ENCODE measurements around the gene FCRL6.
A peak's percentile ranks its signal among the peaks of the same experiment; 100 is the strongest.

Gene FCRL6

DNA sequence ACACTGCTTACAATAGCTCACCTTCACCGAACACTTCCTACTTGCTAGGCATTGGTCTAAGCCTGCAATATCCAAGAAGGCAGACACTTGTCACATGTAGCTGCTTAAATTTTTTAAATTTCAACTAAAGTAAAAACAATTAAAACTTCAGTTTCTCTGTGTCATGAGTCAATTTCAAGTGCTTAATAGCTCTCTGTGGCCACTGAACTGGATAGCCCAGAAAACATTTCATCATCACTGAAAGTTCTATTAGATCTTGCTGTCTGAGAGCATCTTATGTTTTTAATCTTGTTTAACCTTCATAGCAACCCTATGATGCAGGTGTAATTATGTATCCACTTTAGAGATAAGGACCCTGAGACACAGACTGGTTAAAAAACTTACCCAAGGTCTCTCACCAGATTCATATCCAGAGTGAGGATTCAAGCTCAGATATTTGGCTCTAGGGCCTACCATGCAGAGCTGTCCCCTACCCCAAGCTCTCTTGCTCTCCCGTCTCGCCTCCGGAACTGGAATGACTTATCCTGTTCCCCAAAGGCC is 2.6 kb upstream of the FCRL6 start:
- DNase-seq (ENCODE audit: low spot score): no peak

DNA sequence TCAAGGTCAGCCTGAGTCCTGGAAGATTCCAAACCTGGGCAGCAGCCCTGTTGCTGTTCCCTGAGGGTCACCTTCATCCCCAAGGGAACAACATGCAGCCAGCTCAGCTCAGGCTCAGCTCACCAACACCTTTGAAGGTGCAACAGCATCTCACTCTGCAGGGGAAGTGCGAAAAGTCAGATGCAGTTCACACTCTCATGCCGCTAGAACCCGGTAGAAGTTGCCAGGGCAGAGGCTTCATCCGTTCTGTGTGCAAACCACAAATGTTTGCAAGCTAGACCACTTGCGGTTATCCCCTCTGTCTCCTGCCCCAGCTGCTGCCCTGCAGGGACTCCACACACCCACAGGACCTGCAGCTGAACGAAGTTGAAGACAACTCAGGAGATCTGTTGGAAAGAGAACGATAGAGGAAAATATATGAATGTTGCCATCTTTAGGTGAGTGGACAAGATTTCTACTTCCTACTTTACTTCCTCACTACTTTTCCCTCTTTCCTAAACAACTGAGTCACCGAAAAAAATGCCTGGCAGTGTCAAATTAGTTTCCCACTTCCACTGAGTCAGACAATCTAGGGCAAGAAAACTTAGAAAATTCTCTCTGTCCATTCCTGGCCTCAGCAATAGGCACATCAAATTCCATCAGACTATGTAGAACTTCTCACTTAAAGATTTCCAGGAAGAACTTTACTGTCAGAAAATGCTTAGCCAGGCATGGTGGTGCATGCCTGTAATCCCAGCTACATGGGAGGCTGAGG is 1.8 kb upstream of the FCRL6 start:
- DNase-seq (ENCODE audit: low spot score): peak; percentile 22

DNA sequence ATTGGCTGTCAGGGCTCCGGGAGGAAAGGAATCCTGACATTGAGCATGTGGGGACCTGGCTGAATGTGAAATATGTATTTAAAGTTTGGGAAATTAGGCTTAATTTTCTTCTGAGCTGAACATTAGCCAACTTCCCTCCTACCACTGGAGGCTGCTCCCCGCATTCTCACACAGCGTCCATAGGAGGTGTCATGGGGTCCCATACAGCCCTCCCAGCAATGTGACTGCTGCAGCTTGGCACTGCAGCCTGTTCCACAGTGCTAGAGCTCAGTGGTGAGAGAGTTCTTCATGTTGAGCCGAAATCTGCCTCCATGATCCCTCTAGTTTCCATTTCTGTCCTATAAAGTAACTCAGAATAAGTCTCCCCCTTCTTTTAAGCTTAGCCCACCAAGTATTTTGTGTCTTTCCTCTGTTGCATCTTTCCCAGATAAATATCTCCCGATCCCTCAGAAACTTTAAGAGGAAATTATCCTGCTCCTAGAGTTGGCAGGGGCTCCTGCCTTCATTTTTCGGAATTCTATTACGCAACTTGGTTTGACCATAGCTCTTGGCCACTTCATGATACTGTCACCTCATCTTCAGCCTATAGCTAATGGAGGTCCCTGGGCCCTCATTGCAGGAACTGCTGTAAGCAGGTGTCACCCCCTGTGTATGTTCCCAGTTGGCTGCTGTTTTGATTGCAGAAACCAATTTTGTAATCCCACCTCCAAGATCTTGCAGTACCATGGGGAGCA is 2.0 kb downstream of the FCRL6 start:
- no peak for DNase-seq (ENCODE audit: low spot score)

DNA sequence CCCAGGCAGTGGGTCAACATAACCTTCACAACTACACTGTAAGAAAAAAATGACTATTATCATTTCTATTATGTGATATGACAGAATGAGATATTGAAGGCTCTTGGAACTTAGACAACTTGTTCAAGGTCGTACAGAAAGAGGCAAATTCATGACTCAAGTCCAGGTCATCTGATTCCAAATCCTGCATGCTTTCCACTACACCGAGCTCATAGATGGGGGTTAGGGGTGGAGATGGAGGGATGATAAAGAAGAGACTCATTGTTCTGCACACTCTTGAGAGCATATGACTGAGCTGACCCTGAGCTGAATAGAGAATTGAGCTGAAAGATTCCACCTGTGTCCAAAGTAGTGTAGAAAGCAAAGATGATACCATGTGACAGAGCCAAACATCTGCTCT is 2.8 kb downstream of the FCRL6 start:
- no peak for DNase-seq (ENCODE audit: low spot score)

DNA sequence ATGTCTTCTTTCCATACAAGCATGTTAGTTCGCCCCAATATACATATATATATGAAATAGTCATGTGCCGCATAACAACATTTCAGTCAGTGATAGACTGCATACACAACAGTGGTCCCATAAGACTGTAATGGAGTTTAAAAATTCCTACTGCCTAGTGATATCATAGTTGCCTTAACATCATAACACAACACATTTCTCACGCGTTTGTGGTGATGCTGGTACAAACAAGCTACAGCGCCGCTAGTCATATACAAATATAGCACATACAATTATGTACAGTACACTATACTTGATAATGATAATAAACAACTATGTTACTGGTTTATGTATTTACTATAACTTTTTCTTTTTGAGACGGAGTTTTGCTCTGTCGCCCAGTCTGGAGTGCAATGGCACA is 13.8 kb downstream of the FCRL6 start:
- no peak for DNase-seq (ENCODE audit: low spot score)

DNA sequence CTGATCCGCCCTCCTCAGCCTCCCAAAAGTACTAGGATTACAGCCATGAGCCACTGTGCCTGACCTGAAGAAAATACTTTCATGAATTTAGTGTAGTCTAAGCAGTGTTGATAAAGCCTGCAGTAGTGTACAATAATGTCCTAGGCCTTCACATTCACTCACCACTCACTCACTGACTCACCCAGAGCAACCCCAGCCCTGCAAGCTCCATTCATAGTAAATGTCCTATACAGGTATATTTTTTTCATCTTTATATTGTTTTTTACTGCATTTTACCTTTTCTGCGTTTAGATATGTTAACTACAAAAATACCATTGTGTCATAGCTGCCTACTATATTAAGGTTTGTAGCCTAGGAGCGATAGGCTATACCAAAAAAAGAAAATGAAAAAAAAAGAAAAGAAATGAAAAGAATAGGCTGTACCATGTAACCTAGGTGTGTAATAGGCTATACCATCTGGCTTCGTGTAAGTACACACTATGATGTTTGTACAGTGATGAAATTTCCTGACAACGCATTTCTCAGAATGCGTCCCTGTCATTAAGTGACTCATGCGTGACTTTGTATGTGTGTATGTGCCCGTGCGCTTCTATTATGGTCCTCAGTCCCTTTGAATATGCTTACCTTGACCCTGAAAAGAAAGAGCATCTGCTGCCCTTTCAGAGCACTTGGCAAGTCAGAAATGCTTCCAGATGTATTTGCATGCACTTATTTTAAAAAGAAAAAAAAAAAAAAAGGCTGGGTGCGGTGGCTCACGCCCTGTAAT is 15.3 kb downstream of the FCRL6 start:
- no peak for DNase-seq (ENCODE audit: low spot score)

DNA sequence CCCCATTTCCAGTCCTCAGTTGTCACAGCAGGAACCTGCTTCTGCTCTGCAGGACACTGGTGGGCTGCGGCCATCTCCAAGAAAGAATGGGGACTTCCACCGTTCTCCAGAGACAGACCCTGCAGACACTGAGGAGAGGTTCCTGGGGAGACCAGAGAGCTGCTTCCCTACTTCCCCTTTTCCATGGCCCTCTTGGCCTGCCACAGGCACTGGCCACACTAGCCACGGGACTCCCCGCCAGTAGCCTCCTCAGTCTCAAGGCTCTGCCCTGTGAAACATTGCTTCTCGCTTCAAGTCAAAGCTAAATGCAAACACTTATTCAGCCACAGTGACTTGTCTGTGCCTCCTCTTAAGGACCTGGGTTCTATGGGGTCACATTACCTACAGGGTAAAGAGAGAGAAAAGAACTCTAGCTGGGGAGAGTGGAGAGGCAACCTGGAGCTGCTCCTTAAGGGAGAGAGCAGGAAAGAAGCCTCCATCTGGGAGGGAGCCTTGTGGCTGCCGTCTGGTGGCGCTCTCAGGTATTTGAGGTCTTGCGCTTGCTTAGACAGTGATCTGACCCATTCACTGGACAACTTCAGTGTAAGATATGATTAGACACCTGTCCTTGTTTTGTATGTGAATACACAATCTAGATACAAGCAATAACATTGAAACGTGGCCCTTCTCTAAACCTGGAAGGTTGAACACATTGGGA is 19.2 kb downstream of the FCRL6 start:
- no peak for DNase-seq (ENCODE audit: low spot score)

DNA sequence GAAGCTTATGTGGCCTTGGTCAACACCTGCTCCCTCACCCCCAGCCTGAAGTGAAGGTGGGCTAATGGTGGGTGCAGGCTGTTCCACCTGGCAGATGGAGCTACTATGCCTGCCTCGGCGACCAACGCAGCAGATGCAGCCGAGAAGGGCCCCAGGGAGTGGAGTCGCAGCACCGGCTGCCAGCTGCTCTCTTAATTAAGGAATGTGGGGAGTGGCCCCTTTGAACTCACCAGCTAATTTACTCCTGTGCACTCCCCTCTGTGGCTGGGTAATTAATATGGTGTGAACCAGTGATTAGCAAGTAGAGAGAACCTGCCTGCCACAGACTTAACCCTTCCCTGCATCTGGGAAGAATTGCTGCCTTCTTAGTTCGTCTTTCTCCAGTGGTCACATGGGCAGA is 21.2 kb downstream of the FCRL6 start:
- no peak for DNase-seq (ENCODE audit: low spot score)

DNA sequence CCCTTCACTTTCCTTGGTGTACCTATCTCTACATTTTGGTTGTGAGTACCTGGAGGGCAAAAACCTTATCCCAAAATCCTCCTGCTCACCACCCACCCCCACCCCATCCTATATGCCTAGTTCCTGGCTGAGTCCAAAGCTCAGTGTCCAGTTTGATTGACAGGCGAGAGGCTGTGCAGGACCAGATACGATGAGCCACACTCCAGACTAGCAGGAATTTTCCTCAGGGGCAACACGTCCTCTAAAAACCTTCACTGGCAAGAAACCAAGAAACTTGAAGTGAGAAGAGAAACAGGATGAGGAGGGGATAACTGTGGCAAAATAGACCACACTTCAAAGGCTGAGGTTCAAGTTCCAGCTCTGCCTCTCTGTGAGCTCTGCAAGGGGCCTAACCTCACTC is 23.4 kb downstream of the FCRL6 start:
- no peak for DNase-seq (ENCODE audit: low spot score)

DNA sequence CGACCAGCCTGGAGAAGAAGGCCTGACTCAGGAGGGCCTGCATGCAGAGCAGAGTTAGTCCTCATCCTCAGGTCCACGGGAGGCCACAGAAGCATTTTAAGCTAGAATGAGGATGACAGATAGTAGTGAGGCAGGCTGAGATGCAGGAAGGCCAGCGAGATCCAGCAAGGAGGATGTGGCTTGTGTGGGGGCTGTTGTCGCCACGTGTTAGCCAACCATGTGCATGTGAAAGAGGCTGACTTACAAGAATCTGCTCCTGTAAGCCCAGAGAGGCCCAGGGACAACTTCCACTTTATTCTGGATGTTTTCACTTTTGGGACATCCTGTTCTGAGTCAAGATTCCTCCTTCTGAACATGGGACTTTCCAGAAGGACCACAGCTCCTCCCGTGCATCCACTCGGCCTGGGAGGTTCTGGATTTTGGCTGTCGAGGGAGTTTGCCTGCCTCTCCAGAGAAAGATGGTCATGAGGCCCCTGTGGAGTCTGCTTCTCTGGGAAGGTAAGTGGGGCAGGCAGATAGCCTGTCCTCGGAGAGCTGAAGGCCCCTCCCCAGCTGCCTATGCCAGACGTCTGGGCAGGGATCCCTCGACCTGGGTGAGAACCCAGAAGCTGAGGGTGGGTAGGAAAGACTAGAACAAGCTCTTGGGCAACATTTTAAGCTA is 24.4 kb downstream of the FCRL6 start, which contains the start of gene SLAMF8:
Gene SLAMF8 (plus strand): TSS at position 433 of the 661 bp plus-strand sequence. CDS start 26 bp downstream, at position 459.
- peak; percentile 74 for DNase-seq (ENCODE audit: low spot score)

DNA sequence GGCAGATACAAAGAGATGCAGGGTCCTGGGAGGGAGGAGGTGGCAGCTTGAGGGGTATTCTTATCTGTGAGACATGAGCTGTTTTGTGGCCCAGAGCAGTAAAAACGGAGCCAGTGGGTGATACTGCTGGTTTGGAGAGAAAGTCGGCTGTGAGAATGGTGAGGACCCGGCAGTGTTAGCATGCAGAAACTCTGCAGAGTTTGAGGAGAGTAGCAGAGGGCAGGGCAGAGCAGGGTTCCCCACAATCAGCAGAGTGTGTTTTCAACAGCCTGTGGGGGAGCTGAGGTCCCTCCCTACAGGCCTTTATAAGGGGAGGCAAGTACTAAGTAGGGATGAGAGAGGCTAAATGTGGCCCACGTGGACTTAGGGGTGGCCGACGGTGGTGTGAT is 24.9 kb downstream of the FCRL6 start:
- no peak for DNase-seq (ENCODE audit: low spot score)

DNA sequence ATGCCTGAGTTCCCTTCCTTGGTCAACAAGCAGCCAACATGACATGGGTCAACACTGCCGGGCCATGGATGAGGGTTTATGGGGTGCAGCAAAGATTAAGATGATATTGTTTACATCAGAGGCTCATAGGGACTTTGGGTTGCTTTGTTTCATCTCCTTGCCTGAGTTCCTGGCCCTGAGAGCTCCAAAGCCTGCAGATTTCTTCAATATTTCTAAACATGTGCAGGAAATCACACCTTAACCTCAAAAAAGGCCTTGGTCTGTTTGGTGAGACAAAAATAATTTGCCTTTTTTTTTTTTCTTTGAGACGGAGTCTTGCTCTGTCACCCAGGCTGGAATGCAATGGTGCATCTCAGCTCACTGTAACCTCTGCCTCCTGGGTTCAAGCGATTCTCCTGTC is 25.4 kb downstream of the FCRL6 start:
- DNase-seq (ENCODE audit: low spot score): peak; percentile 25

DNA sequence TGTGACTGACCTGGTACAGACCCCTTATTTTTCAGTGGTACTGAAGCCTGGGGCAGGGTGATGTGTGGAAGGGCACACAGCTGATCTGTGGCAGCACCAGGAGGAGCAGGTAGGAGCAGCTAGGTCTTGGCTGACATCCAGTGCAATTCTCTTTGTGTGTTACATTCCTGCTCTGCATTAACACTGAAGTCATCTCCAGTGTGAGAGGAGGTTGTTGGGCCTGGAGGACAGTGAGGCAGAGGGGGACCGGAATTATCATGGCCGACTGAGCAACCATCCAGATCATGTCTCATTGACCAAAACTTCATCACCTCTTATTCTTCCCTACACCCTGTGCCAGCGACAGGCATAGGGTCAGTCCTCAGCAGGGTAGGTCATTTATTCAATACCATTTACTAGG is 26.0 kb downstream of the FCRL6 start:
- no peak for DNase-seq (ENCODE audit: low spot score)

DNA sequence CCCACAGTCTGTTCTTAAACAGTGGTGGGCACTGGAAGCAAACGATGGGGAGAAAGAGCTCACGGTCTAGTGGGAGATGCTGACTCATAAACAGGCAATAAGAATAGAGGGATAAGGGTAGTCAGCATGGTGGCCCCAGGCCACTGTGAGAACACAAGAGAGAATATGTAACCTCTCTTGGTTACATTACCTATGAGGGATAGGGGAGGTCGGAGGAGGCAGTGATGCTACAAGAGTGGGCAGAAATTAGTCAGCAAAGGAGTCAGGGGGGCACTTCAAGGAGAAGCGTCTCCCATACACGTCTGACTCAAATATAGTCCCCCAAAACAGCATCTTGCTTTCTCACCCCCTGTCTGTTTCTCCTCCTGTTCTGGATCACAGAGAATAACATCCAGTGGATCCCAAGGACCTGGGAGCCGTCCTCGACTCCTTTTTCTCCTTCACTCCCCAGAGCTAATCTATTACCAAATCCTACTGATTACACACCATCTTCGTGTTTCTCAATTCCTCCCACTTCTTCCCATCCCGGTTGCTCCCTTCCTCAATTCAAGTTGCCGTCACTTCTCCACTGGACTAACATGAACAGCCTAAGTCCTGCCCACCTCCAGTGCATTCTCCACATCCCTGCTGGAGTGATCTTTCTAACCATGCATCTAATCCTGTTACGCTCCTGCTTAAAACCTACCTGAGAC is 26.6 kb downstream of the FCRL6 start:
- no peak for DNase-seq (ENCODE audit: low spot score)

DNA sequence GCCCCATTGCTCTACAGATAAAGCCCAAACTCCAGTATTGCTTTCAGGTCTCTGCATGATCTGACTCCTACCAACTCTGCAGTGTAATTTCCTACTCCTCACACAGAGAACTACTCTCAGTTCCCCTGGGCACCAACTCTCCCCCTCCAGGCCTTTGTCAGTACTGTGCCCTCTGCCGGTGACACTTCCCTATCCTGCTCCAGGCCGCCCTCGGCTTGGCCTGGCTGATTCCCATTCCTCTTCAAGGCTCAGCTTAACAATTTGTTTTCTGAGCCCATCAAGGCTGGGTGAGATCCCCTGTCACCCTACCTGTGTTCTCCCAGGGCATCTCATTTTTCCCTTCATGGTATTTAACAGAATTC is 27.1 kb downstream of the FCRL6 start:
- DNase-seq (ENCODE audit: low spot score): no peak

DNA sequence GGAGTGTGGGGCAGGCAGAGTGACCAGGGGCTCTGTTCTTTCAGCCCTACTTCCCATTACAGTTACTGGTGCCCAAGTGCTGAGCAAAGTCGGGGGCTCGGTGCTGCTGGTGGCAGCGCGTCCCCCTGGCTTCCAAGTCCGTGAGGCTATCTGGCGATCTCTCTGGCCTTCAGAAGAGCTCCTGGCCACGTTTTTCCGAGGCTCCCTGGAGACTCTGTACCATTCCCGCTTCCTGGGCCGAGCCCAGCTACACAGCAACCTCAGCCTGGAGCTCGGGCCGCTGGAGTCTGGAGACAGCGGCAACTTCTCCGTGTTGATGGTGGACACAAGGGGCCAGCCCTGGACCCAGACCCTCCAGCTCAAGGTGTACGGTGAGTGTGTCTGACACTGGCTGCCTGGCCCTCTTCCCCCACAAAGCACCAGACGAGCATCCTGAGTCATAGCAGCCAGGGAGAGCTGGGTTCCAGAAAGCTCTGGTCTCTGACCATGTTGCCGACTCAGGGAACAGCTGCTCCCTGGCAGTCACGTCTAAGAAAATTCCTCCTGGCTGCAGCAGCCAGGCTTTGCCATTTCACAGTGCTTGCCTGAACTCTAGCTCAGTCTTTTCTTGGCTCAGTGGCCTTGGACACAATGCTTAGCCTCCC is 27.8 kb downstream of the FCRL6 start:
- no peak for DNase-seq (ENCODE audit: low spot score)

DNA sequence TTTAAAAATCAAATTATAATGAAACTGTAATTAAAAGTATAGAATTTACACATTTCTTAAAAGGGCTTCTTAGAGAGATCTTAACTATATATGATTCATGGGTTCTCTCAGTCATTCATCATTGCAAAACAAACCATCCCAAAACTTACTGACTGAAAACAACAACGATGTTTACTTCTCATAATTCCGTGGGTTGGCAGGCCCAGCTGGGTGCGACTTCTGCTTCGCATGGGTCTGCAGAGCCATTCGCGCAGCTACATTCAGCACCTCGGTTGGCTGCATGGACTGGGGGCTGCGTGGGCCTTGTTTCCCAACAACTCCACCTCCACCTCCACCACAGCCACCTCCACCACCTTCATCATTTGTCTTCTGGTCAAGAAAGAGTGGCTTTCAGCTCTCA is 28.6 kb downstream of the FCRL6 start:
- no peak for DNase-seq (ENCODE audit: low spot score)

DNA sequence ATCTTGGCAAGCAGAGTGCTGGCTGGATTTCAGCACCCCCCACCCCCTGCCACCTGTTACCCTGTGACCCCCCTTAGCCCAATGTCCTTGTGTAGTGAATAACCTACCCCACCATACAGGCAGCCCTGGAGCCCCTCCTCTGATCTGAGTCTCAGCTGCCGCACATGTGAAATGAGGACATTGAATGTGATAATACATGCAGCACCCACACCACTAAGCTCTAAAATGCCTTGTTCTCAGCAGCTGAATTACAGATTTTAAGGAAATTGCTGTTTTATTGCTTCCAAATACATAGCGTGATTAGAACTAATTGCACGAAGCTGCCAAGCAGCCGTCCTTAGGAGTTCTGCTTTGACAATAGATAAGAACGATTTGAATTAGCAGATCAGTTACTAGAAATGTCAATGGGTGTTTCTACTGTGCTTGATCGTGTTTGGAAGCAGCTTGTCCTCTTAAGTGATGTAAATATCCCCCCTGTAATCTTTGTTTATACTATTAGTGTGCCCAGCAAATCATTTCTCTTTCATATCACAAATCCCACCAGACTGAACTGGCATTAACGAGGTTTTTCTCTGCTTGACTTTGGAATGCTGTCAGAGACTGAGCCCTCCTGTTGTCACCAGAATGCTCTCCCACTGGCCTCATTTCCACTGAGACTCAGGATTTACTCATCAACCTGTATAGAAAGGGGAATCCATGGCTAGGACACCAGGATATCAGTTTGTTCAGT is 29.4 kb downstream of the FCRL6 start:
- DNase-seq (ENCODE audit: low spot score): no peak

DNA sequence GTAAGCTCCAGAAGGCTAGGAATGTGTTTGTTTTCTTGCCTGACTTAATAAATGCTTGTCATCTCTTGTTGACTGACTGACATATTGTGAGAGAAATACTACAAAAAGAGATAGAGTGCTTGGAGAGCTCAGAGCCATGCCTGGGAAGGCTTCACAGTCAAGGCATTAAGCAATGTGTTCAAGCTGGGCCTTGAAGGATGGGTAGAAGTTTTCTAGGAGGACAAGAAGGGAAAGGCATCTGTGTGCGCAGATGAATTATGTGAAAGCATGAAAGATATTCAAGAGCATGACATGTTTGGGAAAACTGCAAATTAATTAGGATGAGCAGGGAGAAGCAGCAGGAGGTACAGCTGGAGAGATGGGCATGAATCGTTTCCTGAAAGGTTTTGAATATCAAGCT is 30.1 kb downstream of the FCRL6 start:
- no peak for DNase-seq (ENCODE audit: low spot score)

DNA sequence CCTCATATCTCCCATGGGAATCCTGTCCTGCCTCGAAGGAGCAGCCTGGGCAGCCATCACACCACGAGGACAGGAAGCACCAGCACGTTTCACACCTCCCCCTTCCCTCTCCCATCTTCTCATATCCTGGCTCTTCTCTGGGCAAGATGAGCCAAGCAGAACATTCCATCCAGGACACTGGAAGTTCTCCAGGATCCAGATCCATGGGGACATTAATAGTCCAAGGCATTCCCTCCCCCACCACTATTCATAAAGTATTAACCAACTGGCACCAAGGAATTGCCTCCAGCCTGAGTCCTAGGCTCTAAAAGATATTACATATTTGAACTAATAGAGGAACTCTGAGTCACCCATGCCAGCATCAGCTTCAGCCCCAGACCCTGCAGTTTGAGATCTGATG is 33.2 kb downstream of the FCRL6 start:
- DNase-seq (ENCODE audit: low spot score): no peak

Data from activated CD4-positive, alpha-beta T cell treated with anti-CD3 and anti-CD28 coated beads, Interleukin-2, Interleukin-4, amounts not matched to agents 100 ng/mL and 50 ng/mL, durations not matched to agents 16 hours and 8 hours (primary cell).